Measurements from ENCODE around the gene MAP3K19.
"Not testable (repeated sequence)": the region's sequence is repeated elsewhere in the genome, so short reads cannot be mapped to it uniquely, and the experiment has no call there.

Gene MAP3K19

GRCh38 chr2:135050684-135051083 is 3.4 kb upstream of the MAP3K19 start:
- no peak for DNase-seq (ENCODE audit: low read depth in 2 of 2)

- DNase-seq (ENCODE audit: low read depth in 2 of 2), result no peak
These were observed 2.9 kb upstream of the MAP3K19 start for GRCh38 chr2:135050132-135050531.

GRCh38 chr2:135048122-135048521 is 875 bp upstream of the MAP3K19 start:
- no peak for DNase-seq (ENCODE audit: low read depth in 2 of 2)

GRCh38 chr2:135043345-135043744 is 3.9 kb downstream of the MAP3K19 start:
- peak in 1 of 2 experiments; percentile 32 for DNase-seq (ENCODE audit: low read depth in 2 of 2)

- DNase-seq (ENCODE audit: low read depth in 2 of 2), result no peak
These were observed 9.4 kb downstream of the MAP3K19 start for GRCh38 chr2:135037831-135038230.

- DNase-seq (ENCODE audit: low read depth in 2 of 2), result not testable (repeated sequence)
These were observed 14.0 kb downstream of the MAP3K19 start for GRCh38 chr2:135033216-135033615.

GRCh38 chr2:135030826-135031225 is 16.4 kb downstream of the MAP3K19 start:
- no peak for DNase-seq (ENCODE audit: low read depth in 2 of 2)

GRCh38 chr2:135029481-135030134 is 17.6 kb downstream of the MAP3K19 start:
- no peak for DNase-seq (ENCODE audit: low read depth in 2 of 2)

- DNase-seq (ENCODE audit: low read depth in 2 of 2), result no peak
These were observed 23.3 kb downstream of the MAP3K19 start for GRCh38 chr2:135023886-135024485.

- no peak for DNase-seq (ENCODE audit: low read depth in 2 of 2)
These were observed 24.0 kb downstream of the MAP3K19 start for GRCh38 chr2:135022952-135023880.

GRCh38 chr2:135021618-135022017 is 25.6 kb downstream of the MAP3K19 start:
- DNase-seq (ENCODE audit: low read depth in 2 of 2), result no peak

GRCh38 chr2:135011633-135012032 is 35.6 kb downstream of the MAP3K19 start:
- no peak for DNase-seq (ENCODE audit: low read depth in 2 of 2)

- DNase-seq (ENCODE audit: low read depth in 2 of 2), result no peak
These were observed 36.9 kb downstream of the MAP3K19 start for GRCh38 chr2:135010200-135010942.

- DNase-seq (ENCODE audit: low read depth in 2 of 2), result no peak
These were observed 37.9 kb downstream of the MAP3K19 start for GRCh38 chr2:135009339-135009738.

- no peak for DNase-seq (ENCODE audit: low read depth in 2 of 2)
These were observed 41.5 kb downstream of the MAP3K19 start for GRCh38 chr2:135005753-135006152.

GRCh38 chr2:135004005-135004746 is 43.1 kb downstream of the MAP3K19 start:
- peak; percentile 64 to 70 for DNase-seq (ENCODE audit: low read depth in 2 of 2)

- no peak for DNase-seq (ENCODE audit: low read depth in 2 of 2)
These were observed 44.4 kb downstream of the MAP3K19 start for GRCh38 chr2:135002836-135003235.

- DNase-seq (ENCODE audit: low read depth in 2 of 2), result no peak
These were observed 47.7 kb downstream of the MAP3K19 start for GRCh38 chr2:134999521-134999920.

GRCh38 chr2:134988994-134989605 is 58.1 kb downstream of the MAP3K19 start:
- DNase-seq (ENCODE audit: low read depth in 2 of 2), result no peak

- DNase-seq (ENCODE audit: low read depth in 2 of 2), result no peak
These were observed 62.2 kb downstream of the MAP3K19 start for GRCh38 chr2:134985061-134985460.

- no peak for DNase-seq (ENCODE audit: low read depth in 2 of 2)
These were observed 64.6 kb downstream of the MAP3K19 start for GRCh38 chr2:134982603-134983002.
